Nephron progenitor cell (in vitro differentiated cells): ENCODE data around the gene RPL29.
A peak's percentile ranks its signal among the peaks of the same experiment; 100 is the strongest.

Experiments
- DNase-seq: peaks from one replicate; pipeline ENCODE4 v3.0.0; 2021
- H3K27ac Mint-ChIP-seq: 2 replicates; pipeline ENCODE4 v1.8.0; 2021; ENCODE audit warnings: mild to moderate bottlenecking, moderate library complexity, mixed read lengths
- H3K27me3 Mint-ChIP-seq: 2 replicates; pipeline ENCODE4 v1.8.0; 2021; ENCODE audit warnings: mild to moderate bottlenecking, low read depth, mixed read lengths; ENCODE audit not compliant: poor library complexity
- H3K36me3 Mint-ChIP-seq: 2 replicates; pipeline ENCODE4 v1.8.0; 2021; ENCODE audit warnings: low read depth, mixed read lengths
- H3K4me1 Mint-ChIP-seq: 2 replicates; pipeline ENCODE4 v1.8.0; 2021; ENCODE audit warnings: mixed read lengths
- H3K4me3 Mint-ChIP-seq: 2 replicates; pipeline ENCODE4 v1.8.0; 2021; ENCODE audit warnings: mild to moderate bottlenecking, moderate library complexity, mixed read lengths
- H3K9me3 Mint-ChIP-seq: 2 replicates; pipeline ENCODE4 v1.8.0; 2021; ENCODE audit warnings: mild to moderate bottlenecking, moderate library complexity, mixed read lengths
- CTCF ChIP-seq: fragments of 200-600 bp; sonication (generic); IDR thresholded peaks from 2 replicates; pipeline ENCODE4 v1.5.0; 2021; ENCODE audit warnings: antibody characterized with exemption

RPL29 gene

GRCh38 chr3:51954713-51955112 is 41.0 kb downstream of the RPL29 start:
- DNase-seq = no peak
- Mint-ChIP-seq H3K9me3 (no peaks in the 10 kb centered on the region), H3K4me1 (peaks cover 24% of the 10 kb centered on the region), H3K36me3 (peaks cover 6% of the 10 kb centered on the region), H3K4me3 (peak overlapping the region; percentile 38), H3K27me3 (peaks cover 5% of the 10 kb centered on the region), H3K27ac (no peak overlapping the region)
- no peak for TF ChIP-seq CTCF

DNA sequence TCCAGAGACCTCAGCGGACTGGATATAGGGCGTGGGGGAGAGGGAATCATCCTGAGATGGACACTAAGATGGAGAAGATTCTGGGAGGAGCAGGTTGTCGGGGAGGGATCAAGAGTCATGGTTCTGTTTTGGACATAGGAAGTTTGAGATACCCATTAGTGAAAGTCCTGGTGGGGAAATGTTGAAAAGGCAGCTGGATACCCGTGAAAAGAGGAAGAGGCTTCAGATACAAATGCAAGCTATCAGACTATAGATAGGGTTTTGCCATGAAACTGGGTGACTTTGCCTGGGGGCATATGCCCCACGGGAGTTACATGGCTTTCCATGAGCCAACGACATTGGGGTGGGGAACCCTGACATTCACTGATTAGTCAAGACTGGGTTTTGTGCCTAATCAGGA is 41.6 kb downstream of the RPL29 start:
- Mint-ChIP-seq H3K4me1 (peaks cover 24% of the 10 kb centered on the region), H3K27ac (no peak overlapping the region), H3K4me3 (no peak overlapping the region), H3K9me3 (no peaks in the 10 kb centered on the region), H3K36me3 (peaks cover 6% of the 10 kb centered on the region), H3K27me3 (peaks cover 8% of the 10 kb centered on the region)
- DNase-seq = no peak
- no peak for TF ChIP-seq CTCF

GRCh38 chr3:51953445-51953844 is 42.2 kb downstream of the RPL29 start:
- Mint-ChIP-seq H3K4me1 (peaks cover 24% of the 10 kb centered on the region), H3K36me3 (peaks cover 5% of the 10 kb centered on the region), H3K27me3 (peaks cover 8% of the 10 kb centered on the region), H3K4me3 (peak overlapping the region; percentile 15), H3K27ac (no peak overlapping the region), H3K9me3 (no peaks in the 10 kb centered on the region)
- TF ChIP-seq CTCF = no peak
- DNase-seq = no peak

DNA sequence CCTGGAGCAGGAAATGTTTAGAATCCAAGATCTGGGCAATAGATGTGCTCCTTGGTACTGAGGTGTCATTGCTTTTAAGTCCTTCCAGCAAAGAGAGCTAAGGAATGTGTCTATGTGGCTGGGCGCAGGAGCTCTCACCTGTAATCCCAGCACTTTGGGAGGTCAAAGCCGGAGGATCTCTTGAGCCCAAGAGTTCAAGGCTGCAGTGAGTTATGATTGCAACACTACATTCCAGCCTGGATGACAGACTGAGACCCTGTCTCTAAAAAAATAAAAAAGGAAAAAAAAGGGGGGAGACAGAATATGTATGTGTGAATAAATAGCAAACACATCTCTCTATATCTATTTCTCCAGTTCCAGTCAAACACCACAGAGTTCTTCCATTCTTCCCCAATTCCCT is 44.8 kb downstream of the RPL29 start:
- Mint-ChIP-seq H3K27ac (no peak overlapping the region), H3K4me1 (peaks cover 33% of the 10 kb centered on the region), H3K4me3 (no peak overlapping the region), H3K36me3 (no peaks in the 10 kb centered on the region), H3K27me3 (peaks cover 8% of the 10 kb centered on the region), H3K9me3 (no peaks in the 10 kb centered on the region)
- no peak for TF ChIP-seq CTCF
- DNase-seq = no peak

DNA sequence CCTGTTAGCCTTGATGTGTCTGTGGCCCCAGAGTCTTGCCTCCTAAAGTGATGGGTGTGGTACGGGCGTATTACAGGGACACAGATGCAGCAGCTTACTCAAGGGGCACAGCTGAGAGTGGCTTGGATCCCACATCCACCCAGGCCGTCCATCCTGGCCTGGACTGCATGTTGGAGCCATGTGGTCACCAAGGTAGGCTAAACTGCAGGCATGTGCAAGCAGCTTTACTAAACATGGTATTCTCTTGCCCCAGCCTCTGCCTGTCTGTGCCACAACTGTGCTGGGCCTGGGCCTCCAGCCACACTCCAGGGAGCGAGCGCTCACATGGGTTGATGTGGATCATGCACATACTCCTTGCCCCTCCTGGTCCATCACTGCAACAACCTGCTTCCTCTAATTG is 46.6 kb downstream of the RPL29 start:
- TF ChIP-seq CTCF = no peak
- Mint-ChIP-seq H3K4me3 (no peak overlapping the region), H3K9me3 (no peaks in the 10 kb centered on the region), H3K4me1 (peaks cover 34% of the 10 kb centered on the region), H3K27ac (no peak overlapping the region), H3K27me3 (peaks cover 4% of the 10 kb centered on the region), H3K36me3 (no peaks in the 10 kb centered on the region)
- DNase-seq = no peak

GRCh38 chr3:51948016-51948580 is 47.6 kb downstream of the RPL29 start:
- no peaks in the 10 kb centered on the region for H3K9me3 Mint-ChIP-seq
- peaks cover 3% of the 10 kb centered on the region for H3K27me3 Mint-ChIP-seq
- no peak overlapping the region for H3K27ac Mint-ChIP-seq
- H3K4me1 Mint-ChIP-seq = peaks cover 31% of the 10 kb centered on the region
- no peak overlapping the region for H3K4me3 Mint-ChIP-seq
- no peak for TF ChIP-seq CTCF
- H3K36me3 Mint-ChIP-seq = no peaks in the 10 kb centered on the region
- DNase-seq = no peak
